Activated T-helper 9 cell treated with anti-CD3 and anti-CD28 coated beads, Interleukin-2, amount 50 U/mL, for 16 hours (primary cell): ENCODE data around the gene FAM76A.
"Not testable (repeated sequence)": the region's sequence is repeated elsewhere in the genome, so short reads cannot be mapped to it uniquely, and the experiment has no call there.

Source experiments
- DNase-seq: peaks from one replicate; pipeline ENCODE4 v3.0.0-alpha.2; 2020; ENCODE audit warnings: low read depth

Gene FAM76A

DNA sequence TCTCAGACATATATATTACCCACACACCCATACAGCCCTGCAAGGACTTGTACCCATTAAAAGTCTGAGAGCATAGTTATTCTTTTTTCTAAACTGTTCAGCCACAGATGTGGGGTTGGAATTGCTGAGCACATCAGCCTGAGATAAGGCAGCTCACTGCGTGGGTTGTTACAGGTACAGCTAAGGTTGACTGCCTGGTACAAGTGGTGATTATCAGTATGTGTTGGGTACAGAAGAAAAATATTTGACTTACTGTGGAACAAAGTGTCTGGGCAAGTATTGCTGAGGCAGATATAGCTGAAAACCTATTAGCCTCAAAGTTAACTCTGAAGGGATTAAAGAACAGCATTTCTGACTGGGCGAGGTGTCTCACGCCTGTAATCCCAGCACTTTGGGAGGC, 52.3 kb downstream of the FAM76A start:
- no peak for DNase-seq

DNA sequence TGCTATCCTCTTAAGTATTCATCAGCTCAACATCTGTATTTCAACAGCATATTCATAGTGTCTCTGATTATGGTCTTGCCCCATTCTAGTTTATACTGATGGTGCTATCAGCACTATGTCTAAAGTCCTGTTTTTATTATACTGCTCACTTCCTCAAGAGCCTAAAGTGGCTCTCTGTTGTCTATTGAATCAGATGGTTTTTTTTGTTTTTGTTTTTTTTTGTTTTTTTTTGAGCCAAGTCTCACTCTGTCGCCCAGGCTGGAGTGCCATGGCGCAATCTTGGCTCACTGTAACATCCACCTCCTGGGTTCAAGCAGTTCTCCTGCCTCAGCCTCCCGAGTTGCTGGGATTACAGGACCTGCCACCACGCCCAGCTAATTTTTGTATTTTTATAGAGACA, 53.4 kb downstream of the FAM76A start:
- no peak for DNase-seq

DNA sequence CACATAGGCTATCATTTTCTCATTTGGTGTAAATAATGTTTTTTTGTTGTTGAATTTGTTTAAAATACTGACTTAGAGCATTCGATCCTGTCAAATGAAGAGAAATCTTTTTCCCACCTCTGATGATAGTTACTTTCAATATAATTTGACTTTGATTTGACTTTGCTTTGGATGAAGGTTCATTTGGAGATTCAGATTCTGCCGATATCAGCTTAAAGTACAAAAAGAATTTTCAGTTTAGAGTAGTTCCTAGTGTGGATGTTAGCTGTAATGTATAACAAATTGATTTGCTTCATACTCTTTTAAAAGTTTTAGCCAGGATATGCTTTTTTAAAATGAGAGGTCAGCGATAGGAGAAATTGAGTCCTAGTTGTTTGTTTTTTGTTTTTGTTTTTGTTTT, 57.2 kb downstream of the FAM76A start:
- no peak for DNase-seq

DNA sequence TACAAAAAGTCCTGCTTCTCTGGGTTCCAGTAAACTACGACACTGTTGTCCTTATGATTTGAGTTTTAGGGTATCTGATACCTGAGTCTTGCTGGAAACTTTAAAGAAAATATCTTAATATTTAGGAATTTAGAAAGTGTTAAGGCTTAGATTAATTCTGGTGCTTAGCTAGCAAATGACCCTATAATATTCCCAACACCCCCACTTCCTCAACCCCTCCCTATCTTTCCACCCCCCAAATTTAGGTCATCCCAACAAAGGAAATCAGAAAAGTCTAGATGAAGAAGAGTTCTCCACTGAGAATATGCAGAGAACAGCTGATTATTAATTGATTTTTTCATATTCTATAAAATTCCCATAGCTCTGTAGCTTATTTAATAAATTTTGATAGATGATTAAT, 58.9 kb downstream of the FAM76A start:
- no peak for DNase-seq

DNA sequence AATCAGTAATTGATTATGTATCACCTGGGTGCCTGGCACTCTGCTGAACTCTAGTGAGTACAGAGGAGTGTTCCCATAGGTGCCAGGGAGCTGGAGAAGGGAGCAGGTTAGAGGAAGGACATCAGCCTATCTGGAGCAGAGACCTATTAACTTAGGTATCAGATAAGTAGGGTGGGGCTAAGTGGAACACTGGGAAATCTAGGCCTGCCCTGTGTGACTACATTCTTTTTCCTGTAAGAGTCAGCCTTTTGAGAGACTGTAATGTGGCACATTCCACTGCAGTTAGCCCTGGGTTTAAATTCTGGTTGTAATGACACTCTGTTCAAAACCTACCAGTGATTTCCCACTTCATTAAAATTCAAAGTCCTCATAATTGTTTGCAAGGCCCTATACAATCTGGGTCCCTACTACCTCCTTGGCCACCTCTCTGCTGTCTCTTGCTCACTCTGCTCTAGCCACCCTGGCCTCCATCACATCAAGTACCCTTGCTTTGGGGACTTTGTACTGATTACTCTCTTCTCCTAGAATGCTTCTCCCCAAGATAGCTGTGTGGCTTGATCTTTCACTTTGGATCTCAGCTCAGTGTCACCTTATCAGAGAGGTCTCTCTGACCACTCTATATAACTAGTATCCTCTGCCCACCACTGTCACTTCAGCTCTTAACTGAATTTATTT, 60.2 kb downstream of the FAM76A start:
- DNase-seq: no peak

DNA sequence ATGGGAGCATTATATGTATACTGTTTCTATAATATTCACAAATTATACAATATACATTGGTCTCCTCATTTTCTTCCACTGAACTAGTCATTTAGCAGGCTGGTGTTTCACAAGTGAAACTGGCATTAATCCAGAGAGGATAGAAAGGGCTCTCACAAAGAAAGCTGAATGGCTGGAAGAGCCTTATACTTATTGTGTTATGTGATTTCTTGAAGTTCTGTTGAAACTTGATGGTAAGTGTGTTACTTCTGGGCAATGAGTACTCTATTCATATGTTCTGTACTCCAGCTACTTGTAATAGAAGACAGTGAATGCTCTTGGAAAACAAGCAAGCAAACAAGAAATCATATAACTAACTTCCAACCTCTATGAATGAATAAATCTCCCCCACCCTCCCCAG, 62.1 kb downstream of the FAM76A start:
- no peak for DNase-seq

DNA sequence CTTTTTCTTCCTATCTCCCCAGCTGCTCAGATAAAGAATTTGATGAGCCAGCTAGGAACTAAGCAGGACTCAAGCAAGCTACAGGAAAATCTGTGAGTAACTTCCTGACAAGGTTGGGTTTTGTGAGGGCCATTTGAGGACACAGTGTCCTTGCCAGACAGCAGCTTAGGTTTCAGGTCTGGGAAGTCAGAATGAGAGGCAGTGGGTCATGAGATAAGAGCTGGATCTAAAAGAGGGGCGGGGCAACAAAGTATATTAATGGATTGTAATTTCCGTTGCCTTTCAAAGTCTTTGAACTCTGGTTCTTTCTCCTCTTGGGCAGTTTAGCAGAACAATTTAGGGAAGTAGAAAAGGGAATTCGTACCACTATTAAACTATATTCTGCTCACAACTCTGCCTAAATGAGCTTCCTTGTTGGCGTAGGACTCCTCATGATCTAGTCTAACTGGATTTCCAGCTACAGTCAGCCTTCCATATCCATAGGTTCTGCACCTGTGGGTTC, 63.8 kb downstream of the FAM76A start:
- no peak for DNase-seq

DNA sequence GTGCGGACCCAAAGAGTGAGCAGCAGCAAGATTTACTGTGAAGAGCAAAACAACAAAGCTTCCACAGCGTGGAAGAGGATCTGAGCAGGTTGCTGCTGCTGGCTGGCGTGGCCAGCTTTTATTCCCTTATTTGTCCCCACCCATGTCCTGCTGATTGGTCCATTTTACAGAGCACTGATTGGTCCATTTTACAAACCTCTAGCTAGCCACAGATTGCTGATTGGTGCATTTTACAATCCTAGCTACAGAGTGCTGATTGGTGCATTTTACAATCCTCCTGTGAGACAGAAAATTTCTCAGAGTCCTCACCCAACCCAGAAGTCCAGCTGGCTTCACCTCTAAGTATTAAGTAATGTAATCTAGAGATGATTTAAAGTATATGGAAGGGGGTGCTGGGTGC, 64.5 kb downstream of the FAM76A start:
- not testable (repeated sequence) for DNase-seq

DNA sequence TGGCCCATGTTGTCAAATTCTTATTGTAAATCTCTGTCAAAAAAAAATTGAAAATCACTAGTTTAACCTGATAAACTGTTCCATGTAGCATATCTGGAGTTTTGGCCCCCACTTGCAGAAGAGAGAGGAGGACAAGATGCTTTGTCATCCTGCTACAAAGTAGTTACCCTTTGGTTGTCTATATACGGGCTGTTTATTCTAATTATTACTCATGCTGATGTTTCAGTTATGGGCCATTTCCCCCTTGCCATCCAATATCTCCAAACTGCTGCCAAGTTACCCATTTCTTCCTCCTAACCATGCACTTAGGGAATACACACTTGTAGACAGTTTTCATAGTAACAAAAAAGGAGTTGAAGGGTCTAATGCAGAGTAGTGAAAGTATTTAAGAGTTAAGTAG, 69.8 kb downstream of the FAM76A start:
- no peak for DNase-seq

DNA sequence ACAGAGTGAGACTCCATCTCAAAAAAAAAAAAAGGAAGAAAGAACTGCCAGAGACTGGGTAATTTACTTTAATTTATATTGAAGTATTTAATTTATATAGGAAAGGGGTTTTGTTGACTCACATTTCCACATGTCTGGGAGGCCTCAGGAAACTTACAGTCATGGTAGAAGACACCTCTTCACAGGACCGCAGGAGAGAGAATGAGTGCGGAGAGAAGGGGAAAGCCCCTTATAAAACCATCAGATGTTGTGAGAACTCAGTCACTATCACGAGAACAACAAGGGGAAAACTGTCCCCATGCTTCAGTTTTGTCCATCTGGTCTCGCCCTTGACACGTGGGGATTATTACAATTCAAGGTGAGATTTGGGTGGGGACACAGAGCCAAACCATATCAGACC, 79.0 kb downstream of the FAM76A start:
- peak; percentile 1 for DNase-seq

DNA sequence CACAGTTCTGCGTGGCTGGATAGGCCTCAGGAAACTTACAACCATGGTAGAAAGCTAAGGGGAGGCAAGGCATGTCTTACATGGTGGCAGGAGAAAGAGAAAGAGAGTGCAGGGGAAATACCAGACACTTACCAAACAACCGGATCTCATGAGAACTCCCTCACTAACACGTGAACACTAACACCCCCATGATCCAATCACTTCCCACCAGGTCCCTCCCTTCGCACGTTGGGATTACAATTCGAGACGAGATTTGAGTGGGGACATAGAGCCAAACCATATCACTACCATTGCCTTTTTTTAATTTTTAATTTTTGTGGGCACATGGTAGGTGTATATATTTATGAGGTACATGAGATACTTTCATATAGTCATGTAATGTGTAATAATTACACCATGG, 81.0 kb downstream of the FAM76A start:
- no peak for DNase-seq

DNA sequence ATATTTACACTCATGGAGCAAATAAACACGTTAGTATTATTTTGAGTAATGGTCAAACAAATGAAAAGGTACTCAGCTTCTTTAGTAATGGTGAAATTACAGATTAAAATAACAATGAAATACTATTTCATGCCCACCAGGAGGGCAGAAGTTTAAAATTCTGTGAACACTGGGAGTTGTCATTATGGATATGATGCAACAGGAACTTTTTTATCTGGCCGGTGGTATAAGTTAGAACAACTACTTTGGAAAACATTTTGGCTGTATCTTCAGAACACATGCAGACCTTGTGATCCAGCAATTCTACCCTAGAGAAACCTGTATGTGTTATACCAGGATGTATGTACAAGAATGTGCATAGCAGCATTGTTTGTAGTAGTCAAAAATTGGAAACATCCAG, 81.6 kb downstream of the FAM76A start:
- DNase-seq: no peak

DNA sequence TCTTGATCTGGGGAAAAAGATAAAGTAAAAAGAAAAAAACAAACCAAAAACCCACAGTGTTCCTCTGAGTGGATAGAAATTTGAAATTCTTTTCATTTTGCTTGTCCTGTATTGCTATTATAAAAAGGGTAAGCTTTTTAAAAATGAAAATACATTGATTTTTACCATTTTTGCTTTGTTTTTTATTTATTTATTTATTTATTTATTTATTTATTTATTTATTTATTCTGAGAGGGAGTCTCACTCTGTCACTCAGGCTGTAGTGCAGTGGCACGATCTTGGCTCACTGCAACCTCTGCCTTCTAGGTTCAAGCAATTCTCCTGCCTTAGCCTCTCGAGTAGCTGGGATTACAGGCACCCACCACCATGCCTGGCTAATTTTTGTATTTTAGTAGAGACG, 82.4 kb downstream of the FAM76A start:
- DNase-seq: not testable (repeated sequence)

DNA sequence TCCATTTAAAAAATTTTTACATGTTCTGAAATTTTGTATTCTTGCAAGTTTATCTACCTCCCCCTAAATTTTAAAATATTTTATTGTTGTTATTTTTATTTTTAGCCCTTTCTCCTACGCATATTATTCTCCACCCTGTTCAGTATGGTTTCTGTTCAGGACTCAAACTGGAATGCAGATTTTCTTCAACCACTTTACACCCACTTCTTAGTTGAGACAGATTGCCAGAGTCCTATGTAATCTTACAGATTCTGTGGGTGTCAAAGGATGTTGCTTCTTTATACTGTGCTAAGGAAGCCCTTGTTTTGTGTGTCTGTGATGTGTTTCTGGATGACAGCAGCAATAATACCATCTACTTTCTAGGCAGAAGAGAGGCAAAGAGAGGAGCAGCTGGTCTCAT, 84.1 kb downstream of the FAM76A start:
- DNase-seq: no peak

DNA sequence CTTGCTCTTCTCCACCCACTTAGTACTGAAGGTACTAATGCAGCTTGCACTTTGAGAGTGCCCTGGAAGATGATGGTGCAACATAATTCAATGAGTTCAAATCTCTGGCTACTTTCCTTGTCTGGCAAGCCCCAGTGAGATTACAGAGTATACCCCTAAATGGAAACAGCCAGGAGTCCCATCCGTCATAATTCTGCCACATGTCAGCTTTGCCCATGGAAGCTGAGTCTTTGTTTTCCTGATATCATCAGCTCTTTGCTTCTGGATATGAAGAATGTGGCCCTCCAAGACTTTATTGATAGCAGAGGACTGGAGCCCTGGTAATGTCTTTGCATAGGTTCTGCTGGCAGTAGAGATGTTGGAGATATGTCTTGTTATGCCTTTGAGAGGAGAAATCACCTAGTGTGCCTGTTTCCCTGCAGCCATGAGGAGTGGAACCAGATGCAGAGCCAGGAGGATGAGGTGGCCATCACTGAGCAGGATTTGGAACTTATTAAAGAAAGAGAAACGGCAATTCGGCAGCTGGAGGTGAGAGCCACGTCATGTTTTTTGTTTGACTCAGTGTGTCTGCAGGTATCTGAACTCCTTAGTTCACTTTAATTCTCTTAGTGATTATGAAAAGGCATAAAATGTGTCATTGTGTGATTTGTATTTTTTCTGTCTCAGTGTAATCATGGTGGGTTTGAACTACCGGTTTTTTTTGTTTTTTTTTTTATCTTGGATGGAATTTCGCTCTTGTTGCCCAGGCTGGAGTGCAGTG, 86.2 kb downstream of the FAM76A start:
- no peak for DNase-seq
